ENCODE data around the gene REM1.

- TF ChIP-seq CTCF (IDR thresholded peaks at IDR 0.05; ENCODE audit: poor library complexity, severe bottlenecking): no peak
- TF ChIP-seq EZH2 (IDR thresholded peaks at IDR 0.05; ENCODE audit: borderline replicate concordance, insufficient read depth, low read length, poor library complexity, severe bottlenecking): no peak
These were observed 44.4 kb upstream of the REM1 start for GRCh38 chr20:31430568-31431115.
